Ishikawa (cell line): Measurements from ENCODE around the gene LRIG3.

ENCODE experiments used
- CEBPB ChIP-seq: IDR thresholded peaks from 2 replicates; pipeline ENCODE4 v1.6.1; 2012
- CREB1 ChIP-seq: IDR thresholded peaks from 2 replicates; pipeline ENCODE4 v1.6.1; 2012; ENCODE audit warnings: low read depth
- EGR1 ChIP-seq: IDR thresholded peaks from 2 replicates; pipeline ENCODE4 v1.6.1; 2012
- EP300 ChIP-seq: IDR thresholded peaks from 2 replicates; pipeline ENCODE4 v1.6.1; 2012; ENCODE audit warnings: borderline replicate concordance
- FOXM1 ChIP-seq: IDR thresholded peaks from 2 replicates; pipeline ENCODE4 v1.6.1; 2012; ENCODE audit warnings: low read depth, borderline replicate concordance
- NFIC ChIP-seq: IDR thresholded peaks from 2 replicates; pipeline ENCODE4 v1.6.1; 2012
- RAD21 ChIP-seq: IDR thresholded peaks from 2 replicates; pipeline ENCODE4 v1.6.1; 2012; ENCODE audit warnings: low read depth
- TAF1 ChIP-seq: IDR thresholded peaks from 2 replicates; pipeline ENCODE4 v1.6.1; 2012; ENCODE audit warnings: low read depth, mild to moderate bottlenecking
- TCF12 ChIP-seq: IDR thresholded peaks from 2 replicates; pipeline ENCODE4 v1.6.1; 2012; ENCODE audit warnings: low read depth
- TEAD4 ChIP-seq: IDR thresholded peaks from 2 replicates; pipeline ENCODE4 v1.6.1; 2012
- YY1 ChIP-seq: IDR thresholded peaks from 2 replicates; pipeline ENCODE4 v1.6.1; 2012; ENCODE audit warnings: low read depth
- ZBTB7A ChIP-seq: IDR thresholded peaks from 2 replicates; pipeline ENCODE4 v1.6.1; 2012; ENCODE audit warnings: low read depth
- TF ChIP-seq, protein P1 (sequence below): IDR thresholded peaks from 2 replicates; pipeline ENCODE4 v1.6.1; 2012
- TF ChIP-seq, protein P2 (sequence below): IDR thresholded peaks from 2 replicates; pipeline ENCODE4 v1.6.1; 2012; ENCODE audit warnings: low read depth, mild to moderate bottlenecking
- TF ChIP-seq, protein P3 (sequence below): IDR thresholded peaks from 2 replicates; pipeline ENCODE4 v1.6.1; 2012

Gene LRIG3

DNA sequence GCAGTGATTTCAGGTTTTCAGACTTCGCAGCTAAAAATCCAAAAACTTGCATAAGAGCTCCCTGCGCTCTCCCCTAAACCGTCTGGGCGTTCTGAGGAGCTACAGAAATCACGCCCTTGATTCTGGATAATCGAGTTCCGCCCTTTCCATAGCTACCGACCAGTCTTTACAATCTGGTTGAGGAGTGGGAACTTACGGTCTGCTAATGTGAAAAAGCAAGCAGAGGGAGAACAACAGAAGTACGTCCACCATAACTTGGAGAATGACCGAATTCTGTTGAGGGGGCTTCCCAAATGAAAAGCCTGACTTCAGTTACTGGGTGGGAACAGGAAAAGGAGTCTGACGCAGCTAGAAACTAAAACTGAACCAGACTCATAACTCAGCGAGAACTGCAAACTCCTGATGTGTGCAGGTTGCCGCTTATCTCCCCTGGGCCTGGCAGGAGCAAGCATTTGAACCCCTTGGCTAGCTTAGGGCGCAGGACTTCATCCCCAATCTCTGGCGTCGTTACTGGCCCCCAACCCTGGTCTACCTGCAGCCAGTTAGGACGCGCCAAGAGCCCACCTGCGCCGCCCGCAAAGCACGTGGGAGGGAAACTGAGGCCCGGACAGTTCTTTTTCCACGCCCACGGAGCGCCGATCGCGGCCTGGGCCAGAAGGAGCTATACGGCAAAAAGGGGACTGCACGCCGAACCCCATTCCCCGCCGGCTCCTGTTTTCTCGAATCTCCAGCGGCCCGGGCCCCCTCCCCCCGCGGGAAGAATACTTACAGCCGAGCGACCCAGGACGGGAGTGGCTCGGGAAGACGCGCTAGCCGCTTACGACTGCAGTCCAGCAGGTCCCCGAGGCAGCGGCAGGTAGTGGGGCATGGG is 838 bp downstream of the LRIG3 start:
- TF ChIP-seq EP300 = no peak
- TF ChIP-seq, protein P1, sequence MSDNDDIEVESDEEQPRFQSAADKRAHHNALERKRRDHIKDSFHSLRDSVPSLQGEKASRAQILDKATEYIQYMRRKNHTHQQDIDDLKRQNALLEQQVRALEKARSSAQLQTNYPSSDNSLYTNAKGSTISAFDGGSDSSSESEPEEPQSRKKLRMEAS = peak; percentile 42; the same call in 1 of the 2 replicates

DNA sequence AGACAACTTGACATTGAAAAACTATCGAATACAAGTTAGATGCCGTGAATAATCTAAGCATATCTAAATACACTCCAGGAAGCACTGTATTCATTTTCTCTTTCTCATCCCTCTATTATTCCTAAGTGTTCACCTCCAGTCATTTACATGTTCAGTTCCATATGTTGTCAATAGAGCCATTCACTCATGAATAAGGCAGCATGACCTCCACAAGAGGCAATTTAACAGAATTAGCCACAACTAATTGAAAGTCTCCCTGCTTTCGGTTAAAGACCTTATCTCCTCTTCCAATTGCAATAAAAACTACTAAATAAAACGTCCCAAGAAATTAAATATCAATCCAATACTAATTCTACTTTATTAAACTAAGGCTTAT is 1.8 kb downstream of the LRIG3 start:
- TF ChIP-seq TEAD4 (no peak), RAD21 (no peak), TAF1 (no peak), CEBPB (no peak), CREB1 (no peak), EGR1 (no peak), EP300 (no peak), TCF12 (no peak)
- TF ChIP-seq, protein P2, sequence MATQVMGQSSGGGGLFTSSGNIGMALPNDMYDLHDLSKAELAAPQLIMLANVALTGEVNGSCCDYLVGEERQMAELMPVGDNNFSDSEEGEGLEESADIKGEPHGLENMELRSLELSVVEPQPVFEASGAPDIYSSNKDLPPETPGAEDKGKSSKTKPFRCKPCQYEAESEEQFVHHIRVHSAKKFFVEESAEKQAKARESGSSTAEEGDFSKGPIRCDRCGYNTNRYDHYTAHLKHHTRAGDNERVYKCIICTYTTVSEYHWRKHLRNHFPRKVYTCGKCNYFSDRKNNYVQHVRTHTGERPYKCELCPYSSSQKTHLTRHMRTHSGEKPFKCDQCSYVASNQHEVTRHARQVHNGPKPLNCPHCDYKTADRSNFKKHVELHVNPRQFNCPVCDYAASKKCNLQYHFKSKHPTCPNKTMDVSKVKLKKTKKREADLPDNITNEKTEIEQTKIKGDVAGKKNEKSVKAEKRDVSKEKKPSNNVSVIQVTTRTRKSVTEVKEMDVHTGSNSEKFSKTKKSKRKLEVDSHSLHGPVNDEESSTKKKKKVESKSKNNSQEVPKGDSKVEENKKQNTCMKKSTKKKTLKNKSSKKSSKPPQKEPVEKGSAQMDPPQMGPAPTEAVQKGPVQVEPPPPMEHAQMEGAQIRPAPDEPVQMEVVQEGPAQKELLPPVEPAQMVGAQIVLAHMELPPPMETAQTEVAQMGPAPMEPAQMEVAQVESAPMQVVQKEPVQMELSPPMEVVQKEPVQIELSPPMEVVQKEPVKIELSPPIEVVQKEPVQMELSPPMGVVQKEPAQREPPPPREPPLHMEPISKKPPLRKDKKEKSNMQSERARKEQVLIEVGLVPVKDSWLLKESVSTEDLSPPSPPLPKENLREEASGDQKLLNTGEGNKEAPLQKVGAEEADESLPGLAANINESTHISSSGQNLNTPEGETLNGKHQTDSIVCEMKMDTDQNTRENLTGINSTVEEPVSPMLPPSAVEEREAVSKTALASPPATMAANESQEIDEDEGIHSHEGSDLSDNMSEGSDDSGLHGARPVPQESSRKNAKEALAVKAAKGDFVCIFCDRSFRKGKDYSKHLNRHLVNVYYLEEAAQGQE = no peak
- TF ChIP-seq, protein P1 = no peak

DNA sequence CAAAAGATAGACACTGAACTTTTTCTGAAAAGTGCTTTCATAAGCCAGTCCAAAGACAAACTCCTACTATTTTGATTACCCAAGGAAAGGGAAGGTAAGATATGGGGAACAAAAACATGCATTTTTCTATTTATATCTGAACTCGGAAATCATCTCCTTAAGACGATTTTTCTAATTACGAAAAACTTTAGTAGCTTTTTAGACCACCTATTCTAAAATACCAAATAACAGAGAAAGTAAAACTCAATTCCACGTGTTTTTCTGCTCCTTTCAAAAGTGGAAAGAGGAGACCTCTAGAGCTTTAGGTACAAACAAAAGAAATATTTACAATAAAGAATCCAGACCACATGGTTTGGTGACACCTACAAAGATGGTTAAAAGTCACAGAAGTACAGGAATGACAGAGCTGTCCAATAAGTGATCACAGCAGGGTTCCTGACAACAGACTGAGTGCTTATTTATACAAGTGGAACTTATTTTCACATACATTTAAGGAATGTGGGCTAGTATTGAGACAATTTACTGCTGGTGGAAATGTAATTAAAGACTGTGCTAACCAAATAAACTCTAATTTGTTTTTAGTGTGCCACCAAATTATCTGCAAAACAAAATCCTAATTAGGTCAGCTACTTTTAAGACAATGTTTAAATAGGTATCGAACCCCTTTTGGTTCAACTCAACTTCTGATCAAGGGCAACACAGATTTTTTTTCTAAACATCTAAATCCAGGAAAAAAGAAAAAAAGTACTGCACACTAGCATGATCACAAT is 2.4 kb downstream of the LRIG3 start:
- TF ChIP-seq TAF1 = no peak
- TF ChIP-seq YY1 = no peak
- TF ChIP-seq FOXM1 = no peak
- no peak for TF ChIP-seq TEAD4
- no peak for TF ChIP-seq NFIC
- TF ChIP-seq EGR1 = no peak
- TF ChIP-seq ZBTB7A = no peak
- no peak for TF ChIP-seq CEBPB
- TF ChIP-seq, protein P2 = no peak
- TF ChIP-seq, protein P3, sequence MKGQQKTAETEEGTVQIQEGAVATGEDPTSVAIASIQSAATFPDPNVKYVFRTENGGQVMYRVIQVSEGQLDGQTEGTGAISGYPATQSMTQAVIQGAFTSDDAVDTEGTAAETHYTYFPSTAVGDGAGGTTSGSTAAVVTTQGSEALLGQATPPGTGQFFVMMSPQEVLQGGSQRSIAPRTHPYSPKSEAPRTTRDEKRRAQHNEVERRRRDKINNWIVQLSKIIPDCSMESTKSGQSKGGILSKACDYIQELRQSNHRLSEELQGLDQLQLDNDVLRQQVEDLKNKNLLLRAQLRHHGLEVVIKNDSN = no peak
- TF ChIP-seq EP300 = no peak
- TF ChIP-seq, protein P1 = no peak
- no peak for TF ChIP-seq CREB1
- TF ChIP-seq TCF12 = no peak
- no peak for TF ChIP-seq RAD21

DNA sequence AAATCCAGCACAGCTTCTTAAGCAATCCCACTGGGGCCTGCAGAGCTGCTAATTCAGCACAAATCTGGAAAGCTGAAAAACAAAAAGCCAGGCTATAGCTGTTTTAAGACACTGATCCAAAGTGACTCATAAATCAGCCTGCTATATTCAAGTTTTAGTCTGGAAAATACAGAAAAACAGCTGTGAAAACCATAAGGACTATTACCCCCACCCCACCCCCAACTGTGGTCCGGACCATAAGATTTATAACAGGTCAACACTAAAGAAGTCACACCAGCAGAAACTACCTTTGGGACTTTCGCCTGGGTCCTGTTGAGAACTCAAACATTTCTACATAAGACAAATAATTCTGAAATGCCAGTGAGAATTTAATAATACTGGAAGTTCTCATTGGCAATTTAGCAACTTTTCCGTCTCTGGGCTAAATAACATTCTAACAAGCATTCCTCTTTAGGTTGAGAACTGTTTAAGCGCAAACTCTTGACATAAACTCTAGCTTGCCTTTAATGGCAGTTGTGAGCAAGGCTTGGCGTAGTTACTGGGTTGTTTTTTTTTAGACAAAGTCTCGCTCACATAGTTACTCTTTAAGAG is 3.3 kb downstream of the LRIG3 start:
- TF ChIP-seq TEAD4 (no peak), FOXM1 (no peak), CEBPB (no peak), CREB1 (no peak), EGR1 (no peak), TAF1 (no peak), RAD21 (no peak), TCF12 (no peak)
- TF ChIP-seq, protein P3 = no peak
- TF ChIP-seq, protein P2 = no peak
